Left cardiac atrium (tissue), 4 donors: Measurements from ENCODE around the gene TWIST2. TPM values are rescaled to one million over a fixed set of nuclear protein-coding genes. Genes with fewer than 3 reads are reported as not detected.
A peak's percentile ranks its signal among the peaks of the same experiment; 100 is the strongest.

ENCODE experiments used
- ATAC-seq, 2 donors: fragments of 200-7000 bp; cut with Tn5 transposase; one replicate each; pipeline ENCODE4 v1.9.1; 2020; ENCODE audit warnings: mild to moderate bottlenecking in 2 of 2, moderate library complexity in 2 of 2
- DNase-seq: peaks from one replicate; pipeline ENCODE4 v3.0.0-alpha.2; 2020
- intact Hi-C, 2 donors: fragments of 100-400 bp; cut with DNase I; formaldehyde crosslinking; loops; one replicate each; pipeline versions ENCODE4 v1.14.1 to v1.15.1; 2022 to 2023
- total RNA-seq, 2 donors: library from RNA; stranded (reverse); fragmentation: NEBNext Ultra II Directional; extraction: Animal tissue kit (Norgen Biotek cat#: 25700); gene quantifications; one replicate each; pipeline ENCODE4 v1.2.1, GENCODE V29; 2021
- donor health status: DM: no; HTN: yes; CAD: no.
- donor health status: DM: no; HTN: yes; CAD: no; lungs with severe emphysema.
- donor health status: DM: yes; HTN: yes; CAD: no.
- donor health status: Dilated cardiomyopathy.

Gene TWIST2
- total RNA-seq, 2 donors from 2014 or later, result 7.6 to 8.3 TPM

DNA sequence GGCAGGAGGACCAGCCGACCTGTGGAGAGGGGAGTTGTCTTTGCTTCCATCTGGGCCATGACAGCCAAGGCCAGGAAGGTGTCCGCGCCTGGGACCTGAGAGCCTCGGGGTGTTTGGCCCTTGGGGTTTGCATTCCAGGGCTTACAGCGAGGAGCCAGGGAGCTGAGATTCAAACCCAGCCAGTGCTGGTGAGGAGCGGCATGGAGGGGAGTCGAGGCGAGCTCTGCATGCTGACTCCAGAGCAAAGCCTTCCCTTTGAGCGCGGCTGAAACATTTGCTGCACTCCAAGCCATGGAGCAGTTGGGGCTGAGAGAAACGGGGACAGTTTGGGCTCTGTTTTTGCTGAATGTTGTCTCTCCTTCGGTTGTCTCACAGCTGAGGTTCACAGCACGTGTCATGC lies 77.4 kb downstream of the TWIST2 start:
- ATAC-seq (no peak), DNase-seq (peak; percentile 15)
- intact Hi-C loops, result no loop called here

DNA sequence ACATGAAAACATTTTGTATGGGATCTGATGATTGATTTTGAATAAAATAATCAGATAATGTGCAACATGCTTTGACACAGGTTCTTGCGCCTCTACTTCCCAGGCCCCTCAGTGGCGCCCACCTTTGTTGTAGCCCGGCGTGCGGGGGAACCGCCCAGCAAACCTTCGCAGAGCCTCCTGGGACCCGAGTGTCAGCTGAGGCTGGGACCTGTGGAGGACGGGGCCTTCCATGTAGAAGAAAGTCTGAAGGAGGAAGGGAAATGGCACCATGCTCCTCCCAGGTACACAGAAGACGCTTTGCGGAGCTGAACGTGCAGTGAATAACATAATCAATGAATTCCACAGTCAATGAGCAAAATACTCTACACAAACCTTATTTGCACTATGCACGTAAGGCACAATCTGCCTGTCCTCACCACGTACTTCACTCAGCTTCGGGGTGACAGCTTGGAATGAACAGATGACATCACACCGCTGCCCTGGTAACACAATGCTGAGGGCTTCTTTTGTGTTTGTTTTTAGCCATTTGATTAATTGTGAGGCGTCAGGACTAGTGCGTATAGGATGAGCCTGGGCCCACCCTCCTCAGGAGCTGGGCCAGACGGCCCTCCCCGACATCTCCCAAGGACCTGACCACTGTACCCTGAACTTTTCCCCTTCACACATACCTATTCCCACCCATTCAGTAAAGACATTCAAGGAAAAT lies 78.1 kb downstream of the TWIST2 start:
- intact Hi-C loops, result no loop called here
- peak; percentile 4 for DNase-seq
- no peak for ATAC-seq

DNA sequence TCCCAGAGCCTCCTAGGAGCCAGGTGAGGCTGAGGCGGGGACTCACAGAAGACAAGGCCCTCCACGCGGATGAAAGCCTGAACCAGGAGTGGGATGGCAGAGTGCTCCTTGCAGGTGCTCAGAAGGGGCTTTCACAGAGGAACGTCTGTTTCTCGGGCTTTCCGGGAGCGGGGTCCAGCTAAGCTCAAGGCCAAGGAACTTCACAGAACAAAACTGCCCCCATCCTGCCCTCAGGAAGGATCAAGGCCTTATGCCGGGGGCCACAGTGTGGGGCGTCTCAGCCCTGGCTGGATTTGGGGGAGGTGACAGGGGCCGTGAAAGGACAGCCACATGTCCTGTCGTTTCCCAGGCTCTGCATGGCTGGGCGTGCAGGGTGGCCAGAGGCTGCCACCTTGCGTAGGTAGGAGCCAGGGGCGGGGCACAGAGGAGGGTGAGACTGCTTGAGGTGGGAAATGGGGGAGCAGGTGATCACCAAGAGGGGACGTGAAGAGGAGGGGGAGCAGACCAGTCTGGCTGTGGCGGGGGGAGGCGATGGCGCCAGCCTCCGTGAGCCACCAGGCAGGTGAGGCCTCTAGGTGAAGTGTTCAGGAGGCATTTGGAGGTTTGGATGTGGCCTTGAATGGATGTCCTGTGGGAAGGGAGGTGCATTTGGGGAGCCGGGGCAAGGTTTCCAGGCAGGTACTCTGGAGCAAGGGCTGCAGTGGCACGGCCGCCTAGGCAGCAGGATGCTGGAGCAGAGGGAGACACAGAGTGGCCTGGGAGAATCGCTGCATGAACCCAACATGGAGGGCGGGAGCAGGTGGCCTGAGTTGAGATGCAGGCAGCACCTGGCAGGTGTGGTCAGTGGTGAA lies 79.1 kb downstream of the TWIST2 start:
- intact Hi-C loops, result no loop called here
- no peak for ATAC-seq

DNA sequence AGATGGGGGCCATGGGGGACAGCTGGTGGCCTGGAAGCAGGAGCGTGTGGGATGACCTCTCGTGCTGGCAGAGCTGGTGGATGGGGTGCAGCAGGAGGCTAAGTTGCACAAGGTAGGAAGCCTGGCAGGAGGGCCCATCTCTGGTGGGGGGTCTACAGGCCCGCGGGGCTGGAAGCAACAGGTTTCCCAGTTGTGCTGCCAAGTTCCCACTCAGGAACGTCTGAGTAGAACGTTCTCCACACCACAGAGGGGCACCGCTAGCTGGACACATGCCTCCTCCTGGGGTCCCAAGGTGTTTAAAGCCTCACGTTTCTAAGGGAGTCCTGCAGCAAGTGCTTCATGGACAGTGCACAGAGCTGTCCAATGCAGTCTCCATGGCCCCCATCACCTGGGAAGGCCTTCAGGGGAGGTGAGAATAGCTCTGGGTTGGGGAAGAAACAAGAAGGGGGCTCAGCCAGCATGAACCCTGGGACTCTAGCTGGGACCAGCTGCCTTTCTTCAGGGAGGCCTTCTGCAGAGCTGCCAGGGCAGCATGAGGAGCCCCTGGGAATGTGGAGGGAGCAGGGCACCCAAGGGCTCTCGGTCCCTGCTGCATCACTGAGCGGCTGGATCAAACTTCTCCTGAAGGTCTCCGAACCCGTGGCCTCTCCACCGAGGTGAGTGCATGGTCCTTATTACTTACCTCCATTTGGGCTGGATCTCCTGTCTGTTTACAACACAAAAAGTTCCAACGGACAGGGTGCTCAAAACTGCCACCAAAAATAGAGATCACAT lies 80.0 kb downstream of the TWIST2 start:
- intact Hi-C loops, result no loop called here
- ATAC-seq, result no peak
- DNase-seq, result peak; percentile 13

More for the DNA sequence above, 79.1 kb downstream of the TWIST2 start:
- DNase-seq, result peak; percentile 14

DNA sequence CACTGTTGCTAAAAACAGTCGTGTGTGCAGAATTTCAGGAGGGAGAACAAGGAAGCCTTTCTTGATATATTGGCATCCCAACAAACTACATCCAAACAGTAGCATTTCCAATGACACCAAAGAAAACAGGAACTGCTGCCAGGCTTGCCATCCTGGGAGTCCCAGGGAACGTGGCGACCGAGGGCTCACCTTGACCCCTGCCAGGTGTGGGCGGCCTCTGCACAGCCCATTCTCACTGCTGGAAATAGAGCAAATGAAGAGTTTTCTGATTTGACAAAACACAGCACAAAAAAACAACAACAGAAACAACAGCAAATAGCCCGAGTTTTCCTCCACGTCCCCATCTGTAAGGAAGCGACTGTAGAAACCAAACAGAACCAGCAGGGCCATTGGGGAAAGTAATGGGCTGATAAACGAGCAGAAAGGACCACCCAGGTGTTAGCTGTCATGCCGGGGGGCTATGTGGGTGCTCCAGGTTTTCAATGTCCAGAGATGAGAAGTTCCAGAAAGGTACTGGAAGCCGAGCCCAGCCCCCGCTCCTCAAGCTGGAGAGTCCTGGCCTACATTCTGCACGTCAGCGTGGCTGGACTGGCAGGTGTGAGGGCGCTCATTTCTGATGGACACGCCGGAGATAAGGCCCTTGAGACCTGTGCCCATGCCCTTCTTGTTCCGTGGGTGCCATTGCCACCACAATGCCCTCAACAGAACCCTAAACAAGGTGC lies 80.8 kb downstream of the TWIST2 start:
- peak; percentile 15 for DNase-seq
- intact Hi-C loops, result no loop called here

DNA sequence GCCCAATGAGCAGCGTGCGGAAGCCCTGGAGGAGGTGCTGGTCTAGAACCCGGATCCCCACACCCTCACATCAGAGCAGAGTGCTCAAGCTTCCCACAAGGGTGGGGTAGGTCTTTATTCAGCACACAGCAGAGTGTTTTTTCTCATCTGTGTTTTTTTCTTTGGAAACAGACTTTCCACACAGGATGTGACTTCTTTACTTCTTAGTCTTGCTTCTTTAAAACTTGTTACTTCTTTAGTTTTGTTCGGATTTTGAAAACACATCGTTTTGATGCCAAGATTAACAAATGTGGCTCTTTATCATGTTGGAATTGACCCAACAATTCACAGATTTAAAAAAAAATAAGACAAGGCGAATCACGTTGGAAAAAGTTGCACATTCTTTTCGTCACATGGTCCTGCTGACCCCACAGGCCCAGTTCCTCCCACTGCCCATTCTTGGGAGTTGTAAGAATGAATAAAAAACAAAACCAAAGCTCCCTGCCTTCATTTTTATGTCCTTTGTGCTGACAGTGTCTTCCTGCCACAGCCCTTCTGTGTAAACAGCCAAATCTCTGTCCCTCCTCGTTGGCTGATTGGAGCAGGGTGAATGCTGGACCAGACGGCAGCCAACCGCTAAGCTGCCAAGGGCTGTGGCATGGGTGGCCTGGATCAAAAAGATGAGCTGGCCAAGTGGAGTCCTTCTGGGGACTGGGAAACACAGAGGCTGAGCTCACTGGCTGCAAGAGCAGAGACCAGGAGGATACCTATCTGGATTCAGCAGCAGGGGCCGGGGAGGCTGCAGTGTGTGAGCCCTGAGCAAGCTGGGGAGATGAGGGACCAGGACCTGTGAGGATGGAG lies 81.6 kb downstream of the TWIST2 start:
- ATAC-seq (peak; percentile 88), DNase-seq (peak; percentile 76)
- intact Hi-C loops, result no loop called here

More for the DNA sequence above, 80.8 kb downstream of the TWIST2 start:
- ATAC-seq, result no peak

DNA sequence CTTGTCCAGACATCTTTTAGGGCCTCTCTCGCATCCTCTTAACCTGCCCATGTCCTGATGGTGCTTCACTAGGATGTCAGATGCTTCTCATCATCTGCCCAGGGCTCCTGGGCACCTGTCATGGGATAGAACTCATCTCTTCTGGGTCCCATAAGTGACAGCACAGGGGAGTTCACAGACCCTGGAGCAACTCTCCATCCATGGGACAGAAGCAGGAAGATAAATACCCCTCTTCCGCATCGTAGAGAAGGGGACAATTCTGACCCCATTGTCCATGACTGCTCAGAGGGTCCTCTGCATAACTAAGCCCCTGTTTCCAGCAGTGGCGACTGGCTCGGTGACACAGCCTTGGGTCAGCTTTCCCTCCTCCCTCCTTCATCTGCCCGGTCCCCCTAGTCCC lies 82.3 kb downstream of the TWIST2 start:
- DNase-seq (peak; percentile 10), ATAC-seq (no peak)
- intact Hi-C loops, result no loop called here

DNA sequence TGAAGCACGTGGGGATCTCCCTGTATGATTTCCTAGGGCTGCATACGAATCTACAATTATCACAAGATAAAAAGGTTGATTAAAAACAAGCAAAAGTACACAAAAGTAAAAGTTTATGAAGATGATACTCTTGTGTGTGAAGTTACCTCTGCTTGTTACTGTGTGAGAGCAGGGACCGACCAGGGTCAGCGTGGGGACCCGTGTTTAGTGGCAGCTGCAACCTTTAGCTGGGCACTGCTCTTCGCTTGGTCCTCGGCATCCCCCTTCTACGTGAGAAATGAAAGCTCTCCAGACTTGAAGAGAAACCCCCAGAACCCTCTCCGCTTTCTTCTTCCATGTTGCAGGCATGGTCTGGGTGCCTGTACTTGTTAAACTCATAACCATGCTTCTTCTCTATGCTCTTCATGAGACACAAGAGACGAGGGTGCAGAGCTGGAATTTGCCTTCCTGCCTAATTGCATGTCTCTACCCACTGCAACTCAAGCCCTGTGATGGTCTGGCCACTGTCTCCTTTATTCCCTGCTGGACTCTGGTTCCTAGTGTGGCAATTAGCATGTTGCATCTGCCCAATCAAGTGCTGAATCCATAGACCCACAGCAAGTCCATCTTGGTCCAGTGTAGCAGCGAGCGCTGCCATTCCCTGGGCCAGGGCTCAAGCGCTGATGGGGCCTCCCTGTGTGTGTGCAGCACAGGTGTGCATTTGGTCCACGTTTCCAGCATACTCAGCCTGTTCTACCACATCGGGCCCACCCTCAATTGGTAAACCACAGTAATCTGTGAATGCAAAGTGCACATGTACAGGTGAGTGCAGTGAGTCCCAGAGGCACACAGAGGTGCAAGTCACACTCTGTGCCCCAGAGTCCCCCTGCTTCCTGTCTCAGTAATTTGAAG lies 88.5 kb downstream of the TWIST2 start:
- intact Hi-C loops, result no loop called here
- no peak for DNase-seq

DNA sequence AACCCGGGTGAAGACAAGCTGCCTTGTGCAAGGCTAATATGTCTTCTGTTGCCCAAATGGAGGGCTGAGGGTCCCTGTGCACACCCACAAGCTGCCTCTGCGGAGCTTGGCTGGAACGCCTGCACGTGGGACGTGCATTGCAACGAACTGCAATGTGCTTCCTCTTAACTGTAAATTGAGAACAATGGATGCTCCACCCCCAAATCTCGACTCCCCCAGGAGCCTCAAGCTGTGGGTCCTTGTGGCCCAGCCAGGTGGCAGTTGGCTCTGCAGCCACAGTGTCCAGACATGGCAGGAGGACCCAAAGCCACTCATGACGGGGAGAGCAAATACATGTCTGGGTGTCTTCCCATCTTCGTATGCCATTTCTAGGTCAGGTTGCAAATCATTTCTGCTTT lies 90.1 kb downstream of the TWIST2 start:
- no peak for DNase-seq
- ATAC-seq, result peak in 1 of 2 donors; percentile 38
- intact Hi-C loops, result no loop called here

More for the DNA sequence above, 88.5 kb downstream of the TWIST2 start:
- no peak for ATAC-seq

DNA sequence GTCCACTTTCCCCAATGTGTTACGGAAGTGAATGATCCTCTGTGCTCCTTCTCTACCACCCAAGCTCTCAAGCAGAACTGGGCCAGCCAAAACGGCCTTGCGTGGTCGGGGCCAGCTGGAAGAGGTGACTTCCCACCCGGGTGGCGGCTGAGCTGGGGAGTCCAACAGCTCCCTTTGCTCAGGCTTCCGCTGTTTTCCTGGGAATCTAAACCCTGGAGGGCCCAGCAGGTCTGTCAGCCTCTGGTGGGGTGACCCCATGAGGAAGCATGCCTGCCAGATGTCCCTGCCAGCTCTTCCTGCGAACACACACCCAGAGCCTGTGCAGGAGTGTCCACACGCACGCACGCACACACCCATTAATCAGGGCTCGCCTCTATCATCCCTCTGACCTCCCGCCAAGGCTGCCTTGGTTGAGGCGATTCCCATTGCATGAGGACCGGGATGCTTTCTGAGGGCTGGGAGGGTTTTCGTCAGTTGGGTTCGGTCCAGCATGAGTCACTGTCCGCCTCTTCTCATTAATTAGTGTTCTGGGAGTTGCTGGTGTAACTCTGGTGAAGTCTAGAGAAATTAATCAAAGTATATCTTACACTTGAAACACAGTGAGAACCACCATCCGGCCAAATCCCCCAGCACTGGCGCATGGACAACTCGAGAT lies 90.6 kb downstream of the TWIST2 start:
- intact Hi-C loops, result no loop called here
- DNase-seq (peak; percentile 88), ATAC-seq (peak; percentile 89 to 97)

DNA sequence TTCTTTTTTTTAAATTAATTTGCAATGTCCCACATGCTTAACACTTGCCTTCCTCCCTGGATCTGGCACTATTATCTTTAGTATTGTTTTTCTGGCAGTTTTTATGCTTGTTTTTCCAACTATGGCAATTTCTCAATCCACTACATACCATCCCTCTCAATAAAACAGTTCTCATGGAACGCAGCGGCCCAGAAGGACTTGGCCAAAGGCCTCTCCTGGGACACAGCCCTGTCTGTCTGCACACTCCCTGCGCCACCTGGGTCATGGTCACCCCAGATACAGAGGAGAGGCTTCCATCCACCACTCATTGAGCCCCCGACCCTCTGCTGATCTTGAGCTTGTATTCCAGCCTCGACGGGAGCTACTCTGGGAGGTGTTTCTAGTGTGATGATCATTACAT lies 91.2 kb downstream of the TWIST2 start:
- peak in 1 of 2 donors; percentile 30 for ATAC-seq
- peak; percentile 53 for DNase-seq
- intact Hi-C loops, result no loop called here

DNA sequence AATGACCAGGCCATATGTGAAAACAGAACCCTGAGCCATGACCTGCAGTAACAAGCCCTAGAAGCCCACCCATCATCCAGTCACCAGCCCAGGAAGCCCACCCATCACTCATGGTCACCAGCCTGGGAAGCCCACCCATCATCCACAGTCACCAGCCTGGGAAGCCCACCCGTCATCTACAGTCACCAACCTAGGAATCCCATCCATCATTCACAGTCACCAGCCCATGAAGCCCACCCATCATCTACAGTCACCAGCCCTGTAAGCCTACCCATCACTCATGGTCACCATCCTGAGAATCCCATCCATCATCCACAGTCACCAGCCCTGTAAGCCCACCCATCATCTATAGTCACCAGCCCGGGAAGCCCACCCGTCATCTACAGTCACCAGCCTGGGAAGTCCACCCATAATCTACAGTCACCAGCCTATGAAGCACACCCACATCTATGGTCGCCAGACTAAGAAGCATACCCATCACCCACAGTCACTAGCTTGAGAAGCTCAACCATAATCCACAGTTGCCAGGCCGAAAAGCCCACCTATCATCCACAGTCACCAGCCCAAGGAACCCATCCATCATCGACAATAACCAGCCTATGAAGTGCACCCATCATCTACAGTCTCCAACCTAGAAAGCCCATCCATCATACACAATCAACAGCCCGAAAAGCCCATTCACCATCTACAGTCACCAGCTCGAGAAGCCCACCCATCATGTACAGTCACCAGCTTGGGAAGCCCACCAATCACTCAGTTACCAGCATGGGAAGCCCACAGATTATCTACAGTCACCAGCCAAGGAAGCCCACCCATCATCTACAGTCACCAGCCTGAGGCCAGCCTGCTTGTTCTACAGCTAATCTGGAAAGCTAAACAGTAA lies 91.9 kb downstream of the TWIST2 start:
- no peak for DNase-seq
- ATAC-seq, result no peak
- intact Hi-C loops, result no loop called here

DNA sequence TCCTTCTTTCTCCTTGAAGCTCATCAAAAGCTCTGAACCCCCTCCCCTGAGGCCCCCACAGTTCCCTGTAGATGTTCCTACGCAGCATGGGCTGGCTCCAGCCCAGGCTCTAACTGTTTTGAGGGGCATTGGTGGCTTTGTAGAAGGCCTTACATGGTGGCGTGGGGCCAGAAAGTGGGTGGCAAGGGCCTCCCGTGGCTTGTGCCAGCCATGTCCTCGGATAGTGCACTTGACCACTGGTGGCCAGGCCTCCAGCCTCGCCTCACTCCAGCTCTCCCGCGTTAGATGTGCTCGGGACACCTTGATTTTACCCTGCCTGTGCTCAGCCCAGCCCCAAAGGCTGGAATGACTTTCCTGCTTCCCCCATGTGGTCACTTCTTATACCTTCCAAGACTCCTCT lies 92.9 kb downstream of the TWIST2 start:
- intact Hi-C loops, result no loop called here
- DNase-seq, result no peak

DNA sequence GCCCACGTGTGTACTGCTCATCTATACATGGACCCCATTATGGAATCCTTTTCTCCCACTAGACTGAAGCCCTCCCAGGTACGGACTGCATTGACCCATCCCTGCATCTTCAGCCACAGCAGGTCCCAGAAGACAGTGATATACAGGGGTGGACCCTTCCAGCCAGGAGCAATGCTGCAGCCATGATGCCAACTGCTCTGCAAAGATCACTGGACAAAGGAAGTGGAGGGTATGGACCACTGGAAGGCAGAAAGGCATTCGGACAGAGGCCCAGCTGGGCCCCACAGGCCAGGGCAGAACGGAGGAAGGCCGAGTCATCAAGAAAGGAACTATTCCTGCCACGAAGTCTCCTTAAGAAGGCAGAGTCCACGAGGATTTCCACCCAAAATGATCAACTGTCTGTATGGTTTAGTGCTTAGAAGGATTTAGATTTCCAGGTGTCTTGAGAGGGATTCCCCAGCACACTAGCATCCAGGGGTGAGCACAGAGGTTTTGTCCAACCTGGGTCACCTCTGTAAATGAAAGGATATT lies 93.4 kb downstream of the TWIST2 start:
- intact Hi-C loops, result no loop called here
- ATAC-seq (no peak), DNase-seq (no peak)

More for the DNA sequence above, 92.9 kb downstream of the TWIST2 start:
- ATAC-seq, result no peak

DNA sequence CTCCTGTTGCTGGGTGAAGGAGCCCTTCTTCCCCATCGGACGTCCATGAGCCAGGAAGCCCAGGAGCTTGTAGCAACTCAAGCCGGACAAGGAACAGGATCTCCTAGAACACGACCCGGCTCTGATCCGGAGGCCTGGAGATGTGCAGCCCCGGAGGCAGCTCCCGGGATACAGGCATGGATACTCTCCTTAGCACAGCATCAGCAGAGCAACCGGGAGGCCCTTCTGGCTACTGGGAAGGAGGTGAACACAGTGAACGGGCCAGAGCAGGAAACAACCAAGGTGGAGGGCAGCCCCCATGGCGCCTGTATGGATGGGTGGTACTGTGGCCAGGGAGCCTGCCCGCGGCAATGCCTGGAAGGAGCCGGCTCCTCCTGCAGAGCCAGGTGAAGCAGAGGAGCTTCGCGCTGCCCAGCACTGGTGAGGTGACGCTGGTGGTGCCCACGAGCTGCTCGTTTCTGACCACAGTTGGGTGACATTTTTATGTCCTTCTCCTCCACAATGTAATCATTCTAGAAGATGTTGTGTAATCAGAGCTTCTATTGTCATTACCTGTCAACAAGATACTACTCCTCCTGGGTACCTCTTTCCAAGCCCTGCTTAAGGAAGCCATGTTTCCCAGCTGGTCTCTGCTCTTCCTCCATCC lies 94.3 kb downstream of the TWIST2 start:
- no peak for DNase-seq

More for the DNA sequence above, 94.3 kb downstream of the TWIST2 start:
- intact Hi-C loops, result no loop called here
- no peak for ATAC-seq
